Heart right ventricle (tissue), 16 donors: ENCODE data around the gene RHOT2. TPM values are rescaled to one million over a fixed set of nuclear protein-coding genes. Genes with fewer than 3 reads are reported as not detected.

Experiments
- ATAC-seq, 8 donors: fragments of 200-7000 bp; cut with Tn5 transposase; one replicate each; pipeline ENCODE4 v1.9.1; 2020; ENCODE audit warnings: mild to moderate bottlenecking in 8 of 8, moderate library complexity in 8 of 8, moderate number of reproducible peaks in 1 of 8
- DNase-seq, 2 donors: peaks; one replicate each; pipeline ENCODE4 v3.0.0-alpha.2; 2020
- H3K27ac ChIP-seq, 10 donors: fragments of 200-600 bp; sonication (generic) in 2 of 10; one replicate each; pipeline versions ENCODE4 v1.5.0 to v1.8.0; 2020 to 2022; ENCODE audit warnings: mild to moderate bottlenecking in 3 of 10
- H3K27me3 ChIP-seq, 7 donors: fragments of 200-600 bp; one replicate each; pipeline ENCODE4 v1.8.0; 2021 to 2022; ENCODE audit warnings: mild to moderate bottlenecking in 2 of 7
- H3K36me3 ChIP-seq, 9 donors: fragments of 200-600 bp; sonication (generic) in 1 of 9; one replicate each; pipeline versions ENCODE4 v1.5.0 to v1.8.0; 2020 to 2022; ENCODE audit warnings: mild to moderate bottlenecking in 2 of 9
- H3K4me1 ChIP-seq, 9 donors: fragments of 200-600 bp; sonication (generic) in 1 of 9; one replicate each; pipeline versions ENCODE4 v1.5.0 to v1.8.0; 2020 to 2022; ENCODE audit warnings: mild to moderate bottlenecking in 4 of 9
- H3K4me3 ChIP-seq, 10 donors: fragments of 200-600 bp; sonication (generic) in 2 of 10; one replicate each; pipeline versions ENCODE4 v1.5.0 to v1.8.0; 2020 to 2022; ENCODE audit warnings: mild to moderate bottlenecking in 7 of 10, moderate library complexity in 2 of 10
- H3K9me3 ChIP-seq, 11 donors: fragments of 200-600 bp in 10 of 11; sonication (generic) in 2 of 11; one replicate each; pipeline versions ENCODE4 v1.5.0 to v1.8.0; 2013 to 2022; ENCODE audit warnings: mild to moderate bottlenecking in 2 of 11, control low read depth in 1 of 11, moderate library complexity in 1 of 11
- WGBS, 2 donors: extraction: QIAGEN DNeasy Blood & Tissue Kit; methylation state at CpG; one replicate each; pipeline ENCODE4 v1.1.7; 2013; ENCODE audit warnings: inconsistent platforms in 1 of 2; 5-methylcytosine and 5-hydroxymethylcytosine counted together
- intact Hi-C, 10 donors: fragments of 100-400 bp; cut with DNase I; formaldehyde crosslinking; loops; one replicate each; pipeline versions ENCODE4 v1.11.1 to v1.14.2; 2022
- polyA plus RNA-seq, 2 donors: library from polyadenylated mRNA; stranded (reverse); fragments of 200-250 nt; gene quantifications; one replicate each; pipeline ENCODE4 v1.2.3, GENCODE V29; 2013
- total RNA-seq, 10 donors: library from RNA; stranded (reverse); fragmentation: NEBNext Ultra II Directional in 3 of 10; extraction: Animal tissue kit (Norgen Biotek cat#: 25700) in 3 of 10; gene quantifications; one replicate each; pipeline versions ENCODE4 v1.2.1 to v1.2.4, GENCODE V29; 2021 to 2023
- TF ChIP-seq, protein P1 (sequence below), 9 donors: fragments of 200-600 bp; sonication (generic) in 2 of 9; IDR thresholded peaks; one replicate each; pipeline versions ENCODE4 v1.5.0 to v1.8.0; 2021 to 2022; ENCODE audit warnings: antibody characterized with exemption in 9 of 9, mild to moderate bottlenecking in 5 of 9, moderate library complexity in 1 of 9
- donor health status: Arrhythmogenic right ventricular cardiomyopathy.
- donor health status: ischemic (EF 13 %, LVEDD 7.1; RV severe dilation, severe dysfunction).
- donor health status: healthy with polysubstance abuse.
- donor health status: DM: no; HTN: yes; CAD: no.
- donor health status: DM: no; HTN: no; CAD: no.
- donor health status: ischemic (EF 25% LVEDD 6.9; RV normal size, moderate dysfunction).
- donor health status: ischemic (EF 25% LVEDD 5.7; RV mildly dilated, moderate dysfunction).
- donor health status: healthy.
- donor health status: DM: yes; HTN: yes; CAD: no.
- donor health status: Ischemic cardiomyopathy.
- donor health status: ischemic (EF 35%, LVEDD 5.7; RV mildly dilated, moderate dysfunction).
- donor health status: nonischemic (EF 11% LVEDD 7.7; RV severe dilation, severe dysfunction).
- donor health status: DM: yes; HTN: yes; CAD: no.
- donor health status: PGD.
- donor health status: ischemic (EF 29% LVEDD 5.4; RV normal size, mild dysfunction).
- donor health status: nonischemic (EF 23%, LVEDD 6.1; RV moderate dilation, normal function).

Gene RHOT2
- total and polyA plus RNA-seq, 12 donors, result 66.8 to 261 (median 92.6) TPM

DNA sequence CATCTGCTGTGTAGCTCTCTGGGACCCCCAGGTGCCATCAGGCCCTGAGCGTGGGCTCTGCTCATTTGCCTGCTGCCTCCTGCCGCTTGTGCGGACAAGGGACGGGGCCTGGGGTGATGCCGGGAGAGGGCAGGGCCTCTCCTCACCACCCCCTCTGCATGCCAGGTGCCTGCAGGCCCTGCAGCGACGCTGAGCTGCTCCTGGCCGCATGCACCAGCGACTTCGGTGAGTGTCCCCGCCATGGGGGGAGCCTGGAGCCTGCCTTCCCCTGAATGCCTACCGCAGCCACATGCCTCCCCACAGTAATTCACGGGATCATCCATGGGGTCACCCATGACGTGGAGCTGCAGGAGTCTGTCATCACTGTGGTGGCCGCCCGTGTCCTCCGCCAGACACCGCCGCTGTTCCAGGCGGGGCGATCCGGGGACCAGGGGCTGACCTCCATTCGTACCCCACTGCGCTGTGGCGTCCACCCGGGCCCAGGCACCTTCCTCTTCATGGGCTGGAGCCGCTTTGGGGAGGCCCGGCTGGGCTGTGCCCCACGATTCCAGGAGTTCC is 48.9 kb downstream of the RHOT2 start:
- TF ChIP-seq, protein P1, sequence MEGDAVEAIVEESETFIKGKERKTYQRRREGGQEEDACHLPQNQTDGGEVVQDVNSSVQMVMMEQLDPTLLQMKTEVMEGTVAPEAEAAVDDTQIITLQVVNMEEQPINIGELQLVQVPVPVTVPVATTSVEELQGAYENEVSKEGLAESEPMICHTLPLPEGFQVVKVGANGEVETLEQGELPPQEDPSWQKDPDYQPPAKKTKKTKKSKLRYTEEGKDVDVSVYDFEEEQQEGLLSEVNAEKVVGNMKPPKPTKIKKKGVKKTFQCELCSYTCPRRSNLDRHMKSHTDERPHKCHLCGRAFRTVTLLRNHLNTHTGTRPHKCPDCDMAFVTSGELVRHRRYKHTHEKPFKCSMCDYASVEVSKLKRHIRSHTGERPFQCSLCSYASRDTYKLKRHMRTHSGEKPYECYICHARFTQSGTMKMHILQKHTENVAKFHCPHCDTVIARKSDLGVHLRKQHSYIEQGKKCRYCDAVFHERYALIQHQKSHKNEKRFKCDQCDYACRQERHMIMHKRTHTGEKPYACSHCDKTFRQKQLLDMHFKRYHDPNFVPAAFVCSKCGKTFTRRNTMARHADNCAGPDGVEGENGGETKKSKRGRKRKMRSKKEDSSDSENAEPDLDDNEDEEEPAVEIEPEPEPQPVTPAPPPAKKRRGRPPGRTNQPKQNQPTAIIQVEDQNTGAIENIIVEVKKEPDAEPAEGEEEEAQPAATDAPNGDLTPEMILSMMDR (IDR thresholded peaks at IDR 0.05), result no peak
- intact Hi-C loops, result loop anchor here in 2 of 10 donors (10.0 kb wide), 1 partner anchor 338 kb away; no protein-coding TSS in a partner anchor
- no peak for DNase-seq
- Histone ChIP-seq H3K36me3 (no peaks in the 10 kb centered on the region), H3K27ac (no peak overlapping the region), H3K9me3 (no peaks in the 10 kb centered on the region), H3K4me3 (no peak overlapping the region), H3K27me3 (peaks cover 0 to 28% (median 0%) of the 10 kb centered on the region in 7 donors), H3K4me1 (peaks cover 23 to 53% (median 42%) of the 10 kb centered on the region in 9 donors)
- no peak for ATAC-seq
- 93 to 95% methylated on average over 26 to 29 of the region's 29 CpGs for WGBS, 2 donors

DNA sequence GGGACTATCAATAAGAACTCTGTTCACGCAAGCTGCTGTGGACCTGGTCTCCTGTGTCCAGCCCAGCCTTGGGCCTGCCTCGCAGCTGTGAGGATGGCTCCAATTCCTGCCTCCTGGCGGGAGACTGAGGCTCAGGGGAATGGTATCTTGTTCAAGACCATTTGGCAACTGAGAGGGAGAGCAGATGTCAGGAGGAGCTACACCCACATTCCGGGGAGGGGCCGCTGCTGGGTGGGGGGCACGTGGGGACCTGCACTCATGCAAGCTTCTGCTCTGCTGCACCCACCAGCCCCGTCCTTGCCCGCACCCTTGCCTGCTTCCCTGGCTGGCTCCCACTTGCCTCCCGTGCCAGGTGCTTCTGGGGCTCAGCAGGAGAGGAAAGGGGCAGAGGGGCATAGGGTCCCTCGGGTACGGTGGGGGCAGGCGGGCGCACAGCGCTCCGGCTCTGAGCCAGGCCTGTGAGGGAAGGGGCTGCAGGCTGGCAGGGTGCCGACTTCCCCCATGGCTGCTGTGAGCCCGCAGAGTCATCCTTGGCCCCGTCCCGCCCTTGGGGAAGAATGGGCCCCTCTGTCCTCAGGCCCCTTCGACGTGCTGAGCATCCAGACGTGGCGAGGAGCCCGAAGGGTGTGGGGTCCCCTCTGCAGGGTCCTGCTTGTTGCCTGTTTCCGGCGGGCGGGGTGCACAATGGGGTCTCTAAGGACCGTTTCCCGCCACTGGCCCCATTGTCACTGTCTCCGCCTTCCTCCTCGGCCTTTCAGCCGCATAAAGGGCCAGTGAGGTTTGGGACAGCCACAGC is 49.7 kb downstream of the RHOT2 start:
- intact Hi-C loops, result loop anchor here in 2 of 10 donors (10.0 kb wide), 1 partner anchor 337 kb away; no protein-coding TSS in a partner anchor
- Histone ChIP-seq H3K4me1 (peaks cover 24 to 58% (median 47%) of the 10 kb centered on the region in 9 donors), H3K36me3 (peaks cover 0 to 3% (median 0%) of the 10 kb centered on the region in 9 donors), H3K9me3 (no peaks in the 10 kb centered on the region), H3K4me3 (no peak overlapping the region), H3K27ac (no peak overlapping the region), H3K27me3 (peaks cover 0 to 28% (median 0%) of the 10 kb centered on the region in 7 donors)
- no peak for ATAC-seq
- DNase-seq, result no peak
- 85 to 86% methylated on average over 32 of the region's 32 CpGs for WGBS, 2 donors
- TF ChIP-seq, protein P1 (IDR thresholded peaks at IDR 0.05), result no peak

DNA sequence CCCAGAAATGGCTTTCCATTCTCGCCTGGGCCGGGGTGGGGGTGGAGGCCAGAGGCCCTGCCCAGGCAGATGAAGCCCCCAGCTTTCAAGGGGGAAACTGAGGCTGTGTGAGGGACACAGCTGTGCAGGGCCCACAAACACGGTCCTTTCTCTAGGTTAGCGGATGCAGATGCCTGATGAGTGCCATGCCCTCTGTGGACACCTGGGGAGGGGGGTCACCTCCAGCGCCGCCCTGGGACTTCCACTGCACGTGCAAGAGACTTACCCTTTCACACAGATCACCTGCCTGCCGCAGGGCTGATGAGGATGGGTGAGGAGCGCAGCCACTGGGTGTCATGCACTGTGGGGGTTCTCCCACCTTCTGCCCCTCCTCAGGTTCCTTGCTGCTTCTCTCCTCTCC is 50.5 kb downstream of the RHOT2 start:
- H3K27me3 ChIP-seq, result peaks cover 0 to 28% (median 0%) of the 10 kb centered on the region in 7 donors
- no peak overlapping the region for H3K4me3 ChIP-seq
- intact Hi-C loops, result loop anchor here in 2 of 10 donors (10.0 kb wide), 1 partner anchor 336 kb away; no protein-coding TSS in a partner anchor
- 92 to 95% methylated on average over 9 of the region's 9 CpGs for WGBS, 2 donors
- H3K36me3 ChIP-seq, result peaks cover 0 to 7% (median 0%) of the 10 kb centered on the region in 9 donors
- no peak for ATAC-seq
- no peak overlapping the region for H3K27ac ChIP-seq
- TF ChIP-seq, protein P1 (IDR thresholded peaks at IDR 0.05), result no peak
- DNase-seq, result no peak
- no peaks in the 10 kb centered on the region for H3K9me3 ChIP-seq
- peaks cover 24 to 58% (median 47%) of the 10 kb centered on the region in 9 donors for H3K4me1 ChIP-seq

DNA sequence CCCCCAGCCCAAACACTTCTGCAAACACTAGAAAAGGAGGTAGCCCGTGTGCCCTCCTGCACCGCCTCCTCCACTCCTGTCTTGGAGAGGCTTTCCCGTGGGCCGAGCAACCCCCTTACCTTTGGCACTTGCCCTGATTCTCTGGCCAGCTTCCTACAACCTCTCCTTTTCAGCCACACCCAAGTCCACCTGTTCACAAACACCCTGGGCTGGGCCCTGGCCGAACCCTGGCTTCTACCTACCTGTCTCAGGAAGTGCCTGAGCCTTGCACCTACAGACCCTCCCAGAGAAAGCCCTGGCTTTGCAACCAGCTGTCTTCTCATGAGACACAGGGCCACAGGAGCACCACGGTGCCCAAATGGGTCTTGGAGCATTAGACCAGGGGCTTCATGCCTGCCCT is 51.0 kb downstream of the RHOT2 start:
- peaks cover 0 to 7% (median 0%) of the 10 kb centered on the region in 9 donors for H3K36me3 ChIP-seq
- DNase-seq (no peak), ATAC-seq (no peak)
- intact Hi-C loops, result loop anchor here in 2 of 10 donors (10.0 kb wide), 1 partner anchor 336 kb away; no protein-coding TSS in a partner anchor
- peaks cover 0 to 28% (median 0%) of the 10 kb centered on the region in 7 donors for H3K27me3 ChIP-seq
- TF ChIP-seq, protein P1 (IDR thresholded peaks at IDR 0.05), result no peak
- WGBS, 2 donors, result 87 to 91% methylated on average over 6 of the region's 6 CpGs
- no peaks in the 10 kb centered on the region for H3K9me3 ChIP-seq
- no peak overlapping the region for H3K27ac ChIP-seq
- peaks cover 24 to 58% (median 47%) of the 10 kb centered on the region in 9 donors for H3K4me1 ChIP-seq
- no peak overlapping the region for H3K4me3 ChIP-seq
